OCI-M2 (cell line): Measurements from ENCODE around the gene SMG5.
A peak's percentile ranks its signal among the peaks of the same experiment; 100 is the strongest.

ENCODE experiments used
- DNase-seq: peaks from one replicate; lab custom pipeline; 2025; ENCODE audit not compliant: unreplicated experiment; lab: John Stamatoyannopoulos, UW

SMG5 gene

DNA sequence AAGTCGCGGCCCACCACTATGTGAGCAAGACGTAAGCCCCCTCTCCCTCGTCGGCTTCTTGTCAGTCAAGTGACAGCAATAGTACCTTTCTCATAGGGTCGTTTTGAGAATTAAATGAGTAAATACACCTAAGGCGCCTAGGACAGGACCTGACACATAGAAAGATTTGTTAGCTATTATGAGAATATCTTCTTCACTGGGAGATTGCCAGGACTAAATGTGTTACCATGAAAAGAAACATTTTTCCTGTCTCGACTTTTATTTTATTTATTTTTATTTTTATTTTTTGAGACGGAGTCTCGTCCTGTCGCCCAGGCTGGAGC lies 69.0 kb downstream of the SMG5 start:
- DNase-seq, result no peak

DNA sequence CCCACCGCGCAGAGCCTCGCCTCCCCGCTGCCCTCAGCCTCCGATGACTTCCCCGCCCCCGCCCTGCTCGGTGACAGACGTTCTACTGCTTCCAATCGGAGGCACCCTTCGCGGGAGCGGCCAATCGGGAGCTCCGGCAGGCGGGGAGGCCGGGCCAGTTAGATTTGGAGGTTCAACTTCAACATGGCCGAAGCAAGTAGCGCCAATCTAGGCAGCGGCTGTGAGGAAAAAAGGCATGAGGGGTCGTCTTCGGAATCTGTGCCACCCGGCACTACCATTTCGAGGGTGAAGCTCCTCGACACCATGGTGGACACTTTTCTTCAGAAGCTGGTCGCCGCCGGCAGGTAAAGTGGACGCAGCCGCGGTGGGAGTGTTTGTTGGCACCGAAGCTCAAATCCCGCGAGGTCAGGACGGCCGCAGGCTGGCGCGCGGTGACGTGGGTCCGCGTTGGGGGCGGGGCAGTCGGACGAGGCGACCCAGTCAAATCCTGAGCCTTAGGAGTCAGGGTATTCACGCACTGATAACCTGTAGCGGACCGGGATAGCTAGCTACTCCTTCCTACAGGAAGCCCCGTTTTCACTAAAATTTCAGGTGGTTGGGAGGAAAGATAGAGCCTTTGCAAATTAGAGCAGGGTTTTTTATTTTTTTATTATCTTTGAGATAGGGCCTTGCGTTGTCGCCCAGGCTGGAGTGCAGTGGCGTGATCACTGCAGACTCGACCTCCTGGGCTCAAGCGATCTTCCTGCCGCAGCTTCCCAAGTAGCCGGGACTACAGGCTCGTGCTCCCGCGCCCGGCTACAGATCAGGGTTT lies 69.6 kb downstream of the SMG5 start, which contains the start of gene PMF1:
Gene PMF1 (plus strand): TSS at position 175 of the 811 bp plus-strand sequence. CDS start 9 bp downstream, at position 184.
- peak; percentile 90 for DNase-seq

DNA sequence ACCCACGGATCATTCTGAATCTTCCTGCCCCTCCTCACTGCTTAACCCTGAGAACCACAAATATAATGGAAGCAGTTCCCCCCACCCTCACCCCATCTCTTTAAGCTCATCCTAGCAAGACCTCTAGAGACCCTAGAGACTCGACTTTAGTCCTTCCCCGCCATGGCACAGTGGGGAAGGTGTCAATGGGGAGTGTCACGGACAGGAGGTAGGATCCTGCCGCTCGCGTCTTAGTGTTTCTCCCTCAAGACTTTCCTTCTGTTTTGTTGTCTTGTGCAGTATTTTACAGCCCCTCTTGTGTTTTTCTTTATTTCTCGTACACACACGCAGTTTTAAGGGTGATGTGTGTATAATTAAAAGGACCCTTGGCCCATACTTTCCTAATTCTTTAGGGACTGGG lies 70.5 kb downstream of the SMG5 start:
- no peak for DNase-seq

DNA sequence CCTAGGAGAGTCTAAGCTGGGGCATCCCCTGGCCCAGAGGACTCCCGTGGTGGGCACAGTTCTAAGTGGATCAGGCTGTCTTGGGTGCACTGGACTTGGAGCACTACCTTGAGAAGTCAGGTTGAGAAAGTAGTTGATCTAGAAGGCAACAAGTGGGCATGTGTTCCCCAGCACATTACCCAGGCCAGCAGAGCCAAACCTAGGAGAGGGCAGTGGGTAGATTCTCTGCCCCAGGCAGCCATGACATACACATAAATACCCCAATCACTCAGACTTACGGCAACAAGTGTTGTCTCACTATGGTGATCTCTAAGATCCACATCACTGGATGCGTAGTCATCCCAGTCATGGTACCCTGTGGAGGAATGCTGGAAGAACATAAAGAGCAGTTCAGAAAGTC lies 71.4 kb downstream of the SMG5 start:
- no peak for DNase-seq

DNA sequence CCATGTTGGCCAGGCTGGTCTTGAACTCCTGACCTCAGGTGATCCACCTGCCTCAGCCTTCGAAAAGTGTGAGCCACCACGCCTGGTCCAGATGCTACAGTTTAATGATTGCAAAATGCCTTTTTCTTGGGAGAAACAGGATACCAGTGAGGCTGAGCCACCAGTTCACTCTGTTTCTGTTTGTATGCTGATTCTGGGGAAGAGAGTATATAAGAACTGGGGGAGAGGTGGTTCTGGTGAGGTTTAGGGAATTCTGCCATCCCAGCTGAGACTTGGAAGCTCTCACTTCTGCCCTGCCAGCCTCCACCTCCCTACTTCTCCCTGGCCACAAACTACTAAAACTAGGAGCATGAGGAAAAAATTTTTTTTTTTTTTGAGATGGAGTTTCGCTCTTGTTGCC lies 77.9 kb downstream of the SMG5 start:
- DNase-seq, result no peak

DNA sequence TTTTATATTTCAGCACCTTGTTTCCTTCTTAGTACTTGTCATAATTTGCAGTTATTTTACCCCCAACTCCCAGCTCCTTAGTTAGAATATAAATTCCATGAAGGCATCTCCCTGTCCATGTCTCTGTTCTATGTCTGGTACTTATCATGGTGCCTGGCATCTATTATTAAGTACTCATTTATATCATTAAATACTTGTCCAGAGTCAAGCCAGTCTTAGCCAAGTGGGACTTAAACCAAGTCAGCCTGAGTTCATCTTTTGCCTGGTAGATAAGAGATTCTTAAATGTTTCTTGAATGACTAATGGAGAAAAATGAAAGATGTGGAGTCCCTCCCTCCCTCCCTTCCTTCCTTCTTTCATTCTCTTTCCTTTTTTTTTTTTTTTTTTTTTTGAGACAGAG lies 79.3 kb downstream of the SMG5 start:
- DNase-seq, result no peak

DNA sequence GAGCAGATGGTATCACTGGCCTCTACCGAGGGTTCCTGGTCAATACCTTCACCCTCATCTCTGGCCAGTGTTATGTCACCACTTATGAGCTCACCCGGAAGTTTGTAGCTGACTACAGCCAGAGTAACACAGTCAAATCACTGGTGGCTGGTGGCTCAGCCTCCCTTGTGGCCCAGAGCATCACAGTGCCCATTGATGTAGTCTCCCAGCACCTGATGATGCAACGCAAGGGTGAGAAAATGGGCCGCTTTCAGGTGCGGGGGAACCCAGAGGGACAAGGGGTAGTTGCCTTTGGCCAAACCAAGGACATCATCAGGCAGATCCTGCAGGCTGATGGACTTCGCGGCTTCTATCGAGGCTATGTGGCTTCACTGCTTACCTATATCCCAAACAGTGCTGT lies 82.6 kb downstream of the SMG5 start:
- no peak for DNase-seq
